Body of pancreas (tissue), 4 donors: ENCODE measurements around the gene STAB1.

Source experiments
- CTCF ChIP-seq, 7 experiments: fragments of 450-650 bp in 4 of 7; fragments of 200-600 bp in 3 of 7; sonication (generic) in 3 of 7; IDR thresholded peaks; one replicate each; pipeline ENCODE4 v1.5.1; 2016 to 2019; ENCODE audit warnings: antibody characterized with exemption in 7 of 7
- POLR2A ChIP-seq, 3 donors: fragments of 450-650 bp; IDR thresholded peaks; one replicate each; pipeline ENCODE4 v1.6.1; 2016; ENCODE audit warnings: antibody characterized with exemption in 3 of 3, mild to moderate bottlenecking in 2 of 3

- TF ChIP-seq CTCF (IDR thresholded peaks at IDR 0.05) (no peak), POLR2A (IDR thresholded peaks at IDR 0.05) (no peak)
Observed at GRCh38 chr3:52530918-52531826, 36.0 kb downstream of the STAB1 start.
